Mucosa of rectum (tissue), 2 donors: ENCODE results near the gene ZNF506.
"Not testable (repeated sequence)": the region's sequence is repeated elsewhere in the genome, so short reads cannot be mapped to it uniquely, and the experiment has no call there.

Source experiments
- H3K27ac ChIP-seq, 2 donors: one replicate each; pipeline ENCODE4 v1.7.0; 2013; ENCODE audit warnings: inconsistent platforms in 2 of 2, low read depth in 2 of 2, low read length in 2 of 2
- H3K27me3 ChIP-seq, 2 donors: one replicate each; pipeline ENCODE4 v1.7.0; 2013; ENCODE audit warnings: low read length in 2 of 2; ENCODE audit not compliant: control insufficient read depth in 2 of 2, insufficient read depth in 2 of 2
- H3K36me3 ChIP-seq, 2 donors: one replicate each; pipeline ENCODE4 v1.7.0; 2013; ENCODE audit warnings: low read length in 2 of 2; ENCODE audit not compliant: control insufficient read depth in 2 of 2, insufficient read depth in 2 of 2
- H3K4me1 ChIP-seq, 2 donors: one replicate each; pipeline ENCODE4 v1.7.0; 2013; ENCODE audit warnings: low read length in 2 of 2, mild to moderate bottlenecking in 1 of 2; ENCODE audit not compliant: control insufficient read depth in 2 of 2, insufficient read depth in 2 of 2
- H3K4me3 ChIP-seq, 2 donors: one replicate each; pipeline ENCODE4 v1.7.0; 2013; ENCODE audit warnings: low read length in 2 of 2
- H3K9ac ChIP-seq, 2 donors: one replicate each; pipeline ENCODE4 v1.7.0; 2013; ENCODE audit warnings: low read length in 2 of 2, low read depth in 1 of 2, mild to moderate bottlenecking in 1 of 2
- H3K9me3 ChIP-seq, 2 donors: one replicate each; pipeline ENCODE4 v1.7.0; 2013; ENCODE audit warnings: low read length in 2 of 2; ENCODE audit not compliant: control insufficient read depth in 2 of 2
- donor health status: healthy.
- donor health status: Normal muscosa, but diverticular disease.

The ZNF506 gene

GRCh38 chr19:19835560-19836038, 14.0 kb upstream of the ZNF506 start:
- Histone ChIP-seq H3K4me1 (no peaks in the 10 kb centered on the region), H3K9me3 (peaks cover 16 to 17% of the 10 kb centered on the region in 2 donors), H3K36me3 (no peaks in the 10 kb centered on the region), H3K27ac (no peak overlapping the region), H3K4me3 (no peak overlapping the region), H3K9ac (no peak overlapping the region), H3K27me3 (no peaks in the 10 kb centered on the region)

GRCh38 chr19:19826875-19827274, 5.3 kb upstream of the ZNF506 start:
- Histone ChIP-seq H3K9me3 (peaks cover 10 to 12% of the 10 kb centered on the region in 2 donors), H3K36me3 (no peaks in the 10 kb centered on the region), H3K9ac (no peak overlapping the region), H3K27me3 (no peaks in the 10 kb centered on the region), H3K4me3 (no peak overlapping the region), H3K27ac (no peak overlapping the region), H3K4me1 (peaks cover 0 to 2% of the 10 kb centered on the region in 2 donors)

- Histone ChIP-seq H3K4me1 (peaks cover 0 to 2% of the 10 kb centered on the region in 2 donors), H3K9ac (no peak overlapping the region), H3K4me3 (no peak overlapping the region), H3K27me3 (no peaks in the 10 kb centered on the region), H3K9me3 (peaks cover 0 to 2% of the 10 kb centered on the region in 2 donors), H3K27ac (no peak overlapping the region), H3K36me3 (peaks cover 0 to 3% of the 10 kb centered on the region in 2 donors)
These were observed 2.4 kb upstream of the ZNF506 start for GRCh38 chr19:19823916-19824315.

- H3K9ac ChIP-seq: peak overlapping the region; percentile 9 to 96
- H3K9me3 ChIP-seq: not testable (repeated sequence)
These were observed 426 bp upstream of the ZNF506 start for GRCh38 chr19:19821976-19822375.

GRCh38 chr19:19820774-19821320, 703 bp downstream of the ZNF506 start:
- Histone ChIP-seq H3K27ac (peak overlapping the region; percentile 98 to 99), H3K27me3 (no peaks in the 10 kb centered on the region), H3K9me3 (peaks cover 2 to 3% of the 10 kb centered on the region in 2 donors), H3K4me1 (peaks cover 0 to 2% of the 10 kb centered on the region in 2 donors), H3K9ac (peak overlapping the region; percentile 95 to 96), H3K4me3 (peak overlapping the region; percentile 95 to 98), H3K36me3 (peaks cover 3% of the 10 kb centered on the region in 2 donors)

More at GRCh38 chr19:19821976-19822375, 426 bp upstream of the ZNF506 start:
- not testable (repeated sequence) for H3K36me3 ChIP-seq, H3K27me3 ChIP-seq, H3K4me1 ChIP-seq
- Histone ChIP-seq H3K4me3 (peak overlapping the region; percentile 95 to 98), H3K27ac (peak overlapping the region; percentile 31 to 43)

GRCh38 chr19:19817357-19817756, 4.2 kb downstream of the ZNF506 start:
- peaks cover 10 to 16% of the 10 kb centered on the region in 2 donors for H3K36me3 ChIP-seq

GRCh38 chr19:19816679-19817078, 4.9 kb downstream of the ZNF506 start:
- peaks cover 10 to 19% of the 10 kb centered on the region in 2 donors for H3K36me3 ChIP-seq
- H3K4me1 ChIP-seq: no peaks in the 10 kb centered on the region
- no peaks in the 10 kb centered on the region for H3K27me3 ChIP-seq
- H3K4me3 ChIP-seq: no peak overlapping the region
- H3K9me3 ChIP-seq: peaks cover 7 to 13% of the 10 kb centered on the region in 2 donors
- H3K9ac ChIP-seq: no peak overlapping the region
- no peak overlapping the region for H3K27ac ChIP-seq

More at GRCh38 chr19:19817357-19817756, 4.2 kb downstream of the ZNF506 start:
- peaks cover 0 to 2% of the 10 kb centered on the region in 2 donors for H3K4me1 ChIP-seq
- no peak overlapping the region for H3K4me3 ChIP-seq
- peaks cover 7 to 12% of the 10 kb centered on the region in 2 donors for H3K9me3 ChIP-seq
- H3K27ac ChIP-seq: no peak overlapping the region
- H3K27me3 ChIP-seq: no peaks in the 10 kb centered on the region
- H3K9ac ChIP-seq: no peak overlapping the region

GRCh38 chr19:19811999-19812398, 9.6 kb downstream of the ZNF506 start:
- H3K27me3 ChIP-seq, H3K4me3 ChIP-seq, H3K27ac ChIP-seq, H3K4me1 ChIP-seq, H3K9ac ChIP-seq: not testable (repeated sequence)
- H3K9me3 ChIP-seq: peaks cover 4 to 12% of the 10 kb centered on the region in 2 donors
- peaks cover 10 to 30% of the 10 kb centered on the region in 2 donors for H3K36me3 ChIP-seq

- Histone ChIP-seq H3K9me3 (peaks cover 2 to 7% of the 10 kb centered on the region in 2 donors), H3K4me1 (no peaks in the 10 kb centered on the region), H3K4me3 (no peak overlapping the region), H3K9ac (no peak overlapping the region), H3K27me3 (no peaks in the 10 kb centered on the region), H3K27ac (no peak overlapping the region), H3K36me3 (peaks cover 17 to 40% of the 10 kb centered on the region in 2 donors)
These were observed 16.1 kb downstream of the ZNF506 start for GRCh38 chr19:19805480-19805879.

GRCh38 chr19:19788015-19788414, 33.5 kb downstream of the ZNF506 start:
- H3K27me3 ChIP-seq: no peaks in the 10 kb centered on the region
- H3K4me1 ChIP-seq: no peaks in the 10 kb centered on the region
- peaks cover 0 to 4% of the 10 kb centered on the region in 2 donors for H3K9me3 ChIP-seq
- H3K4me3 ChIP-seq: no peak overlapping the region
- peaks cover 32% of the 10 kb centered on the region in 2 donors for H3K36me3 ChIP-seq
- H3K9ac ChIP-seq: no peak overlapping the region
- no peak overlapping the region for H3K27ac ChIP-seq
